Retinal pigment epithelial cell (primary cell): ENCODE measurements around the gene NRROS.
"Not testable (repeated sequence)": the region's sequence is repeated elsewhere in the genome, so short reads cannot be mapped to it uniquely, and the experiment has no call there.

Source experiments
- DNase-seq: peaks from one replicate; pipeline ENCODE4 v3.0.0-alpha.2; 2010; ENCODE audit warnings: low read depth
- H3K4me3 ChIP-seq: 2 replicates; pipeline ENCODE4 v1.5.1; 2011; ENCODE audit warnings: mild to moderate bottlenecking, low read length, control low read depth, moderate library complexity
- CTCF ChIP-seq: conservative IDR thresholded peaks from 2 replicates; pipeline ENCODE4 v1.5.1; 2011; ENCODE audit warnings: low read depth, low read length, control low read depth, inconsistent platforms

NRROS gene

GRCh38 chr3:196603683-196604082 lies 35.8 kb upstream of the NRROS start:
- peak; percentile 22 for DNase-seq
- no peak overlapping the region for H3K4me3 ChIP-seq
- TF ChIP-seq CTCF: no peak

GRCh38 chr3:196604548-196604947 lies 34.9 kb upstream of the NRROS start:
- TF ChIP-seq CTCF: no peak
- no peak overlapping the region for H3K4me3 ChIP-seq
- DNase-seq: no peak

- TF ChIP-seq CTCF: no peak
- no peak for DNase-seq
- H3K4me3 ChIP-seq: no peak overlapping the region
Measured at GRCh38 chr3:196608693-196609092, 30.8 kb upstream of the NRROS start.

GRCh38 chr3:196609343-196609775 lies 30.1 kb upstream of the NRROS start:
- peak; percentile 80 for TF ChIP-seq CTCF
- peak; percentile 23 for DNase-seq
- no peak overlapping the region for H3K4me3 ChIP-seq

GRCh38 chr3:196609805-196610515 lies 29.5 kb upstream of the NRROS start:
- no peak for DNase-seq
- no peak overlapping the region for H3K4me3 ChIP-seq
- TF ChIP-seq CTCF: no peak

GRCh38 chr3:196611761-196612483 lies 27.6 kb upstream of the NRROS start:
- no peak for DNase-seq
- no peak for TF ChIP-seq CTCF
- H3K4me3 ChIP-seq: no peak overlapping the region

- not testable (repeated sequence) for DNase-seq
Measured at GRCh38 chr3:196615234-196615633, 24.3 kb upstream of the NRROS start.

More at GRCh38 chr3:196615234-196615633, 24.3 kb upstream of the NRROS start:
- not testable (repeated sequence) for H3K4me3 ChIP-seq
